GM23248 (cell line): ENCODE measurements around the gene CD1D. TPM values are rescaled to one million over a fixed set of nuclear protein-coding genes. Genes with fewer than 3 reads are reported as not detected.

ENCODE experiments used
- DNase-seq: peaks from one replicate; pipeline ENCODE4 v3.0.0-alpha.2; 2015
- H2AFZ ChIP-seq: fragments of 200-600 bp; sonication (generic); 2 replicates; pipeline ENCODE4 v1.6.1; 2016; ENCODE audit warnings: antibody characterized with exemption
- H3F3A ChIP-seq: fragments of 200-600 bp; sonication (generic); 2 replicates; pipeline ENCODE4 v1.6.1; 2016; ENCODE audit warnings: mild to moderate bottlenecking, antibody characterized with exemption, mixed run types; ENCODE audit not compliant: insufficient read depth
- H3K27ac ChIP-seq: fragments of 200-600 bp; sonication (generic); 2 replicates; pipeline ENCODE4 v1.5.1; 2016; ENCODE audit warnings: mild to moderate bottlenecking
- H3K27me3 ChIP-seq: fragments of 200-600 bp; sonication (generic); replicated peaks from 2 replicates; pipeline ENCODE4 v1.6.1; 2016; ENCODE audit warnings: mild to moderate bottlenecking; ENCODE audit not compliant: insufficient read depth
- H3K36me3 ChIP-seq: fragments of 200-600 bp; sonication (generic); 2 replicates; pipeline ENCODE4 v1.6.1; 2016; ENCODE audit warnings: low read depth, mild to moderate bottlenecking
- H3K4me1 ChIP-seq: fragments of 200-600 bp; sonication (generic); 2 replicates; pipeline ENCODE4 v1.6.1; 2016; ENCODE audit warnings: mild to moderate bottlenecking; ENCODE audit not compliant: insufficient read depth
- H3K4me2 ChIP-seq: fragments of 200-600 bp; sonication (generic); one replicate; pipeline ENCODE4 v1.6.1; 2016; ENCODE audit warnings: mild to moderate bottlenecking; ENCODE audit not compliant: unreplicated experiment
- H3K4me3 ChIP-seq: fragments of 200-600 bp; sonication (generic); 2 replicates; pipeline ENCODE4 v1.5.1; 2016; ENCODE audit warnings: mild to moderate bottlenecking
- H3K79me2 ChIP-seq: fragments of 200-600 bp; sonication (generic); 2 replicates; pipeline ENCODE4 v1.6.1; 2016; ENCODE audit warnings: mild to moderate bottlenecking; ENCODE audit not compliant: insufficient read depth
- H3K9ac ChIP-seq: fragments of 200-600 bp; sonication (generic); 2 replicates; pipeline ENCODE4 v1.6.1; 2016; ENCODE audit warnings: mild to moderate bottlenecking
- H3K9me2 ChIP-seq: fragments of 200-600 bp; sonication (generic); 2 replicates; pipeline ENCODE4 v1.6.1; 2016; ENCODE audit warnings: mixed run types, mild to moderate bottlenecking, moderate library complexity; ENCODE audit not compliant: insufficient read depth
- H3K9me3 ChIP-seq: fragments of 200-600 bp; sonication (generic); one replicate; pipeline ENCODE4 v1.6.1; 2017; ENCODE audit warnings: low read depth
- H4K20me1 ChIP-seq: fragments of 200-600 bp; sonication (generic); 2 replicates; pipeline ENCODE4 v1.6.0; 2016; ENCODE audit not compliant: insufficient read depth
- EZH2 ChIP-seq: fragments of 200-600 bp; sonication (generic); IDR thresholded peaks from 2 replicates; pipeline ENCODE4 v1.6.1; 2018; ENCODE audit warnings: antibody characterized with exemption, mild to moderate bottlenecking; ENCODE audit not compliant: insufficient read depth, poor library complexity, severe bottlenecking
- EZH2phosphoT487 ChIP-seq: fragments of 200-600 bp; sonication (generic); IDR thresholded peaks from 2 replicates; pipeline ENCODE4 v1.6.1; 2018; ENCODE audit warnings: antibody characterized with exemption, moderate library complexity, mild to moderate bottlenecking, low read depth; ENCODE audit not compliant: insufficient read depth
- WGBS, 2 experiments: methylation state at CpG; one replicate each; pipeline ENCODE4 v1.1.6; 2015 to 2017; ENCODE audit warnings: low lambda C conversion rate in 2 of 2, low coverage in 1 of 2; ENCODE audit errors: missing lambda C conversion rate in 2 of 2; 5-methylcytosine and 5-hydroxymethylcytosine counted together
- in situ Hi-C: fragments of 300-500 bp; cut with MboI; formaldehyde crosslinking; loops from 2 replicates; pipeline ENCODE4 v1.15.0; 2020
- polyA plus RNA-seq: library from polyadenylated mRNA; unstranded; fragments of >200 nt; fragmentation: Nextera tagmentation; extraction: Ambion mirVana; gene quantifications from 2 replicates; pipeline ENCODE4 v1.2.1, GENCODE V29; 2016
- total RNA-seq: library from RNA; depleted of rRNA; stranded (reverse); fragments of >200 nt; shearing (Covaris generic); gene quantifications from 2 replicates; pipeline ENCODE4 v1.2.3, GENCODE V29; 2014

Gene CD1D
- total and polyA plus RNA-seq, 2 experiments from 2014 or later = not detected

DNA sequence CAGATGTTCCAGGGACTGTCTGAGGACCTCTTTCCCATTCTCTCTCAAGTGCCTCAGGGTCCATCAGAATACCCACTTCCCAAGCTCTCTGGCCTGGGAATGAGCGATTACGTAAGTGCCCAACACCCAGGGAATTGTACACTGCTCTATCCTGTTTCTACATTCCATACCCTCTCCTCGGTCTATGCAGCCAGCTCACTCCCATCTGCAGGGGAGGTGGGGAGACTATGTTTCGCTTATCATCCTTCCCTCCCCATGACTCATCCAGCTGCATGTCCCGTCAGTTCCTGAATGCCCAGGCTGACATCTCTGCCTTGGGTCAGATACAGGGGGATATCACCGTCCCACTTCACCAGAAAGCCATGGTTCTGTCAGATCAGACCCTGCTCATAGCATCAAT is 34.5 kb upstream of the CD1D start:
- H4K20me1 ChIP-seq = no peaks in the 10 kb centered on the region
- no peaks in the 10 kb centered on the region for H3K27me3 ChIP-seq
- no peak overlapping the region for H3K4me2 ChIP-seq
- peak; percentile 56 for DNase-seq
- no peaks in the 10 kb centered on the region for H3K36me3 ChIP-seq
- peaks cover 23% of the 10 kb centered on the region for H3K4me1 ChIP-seq
- in situ Hi-C loops = no loop called here
- WGBS, 2 experiments = 53 to 54% methylated on average over 6 of the region's 6 CpGs
- no peaks in the 10 kb centered on the region for H3K79me2 ChIP-seq
- TF ChIP-seq EZH2 = no peak
- TF ChIP-seq EZH2phosphoT487 = no peak
- no peak overlapping the region for H2AFZ ChIP-seq
- H3K9ac ChIP-seq = no peak overlapping the region
- H3F3A ChIP-seq = peaks cover 5% of the 10 kb centered on the region
- no peak overlapping the region for H3K27ac ChIP-seq
- no peaks in the 10 kb centered on the region for H3K9me3 ChIP-seq
- no peak overlapping the region for H3K4me3 ChIP-seq
- no peaks in the 10 kb centered on the region for H3K9me2 ChIP-seq

DNA sequence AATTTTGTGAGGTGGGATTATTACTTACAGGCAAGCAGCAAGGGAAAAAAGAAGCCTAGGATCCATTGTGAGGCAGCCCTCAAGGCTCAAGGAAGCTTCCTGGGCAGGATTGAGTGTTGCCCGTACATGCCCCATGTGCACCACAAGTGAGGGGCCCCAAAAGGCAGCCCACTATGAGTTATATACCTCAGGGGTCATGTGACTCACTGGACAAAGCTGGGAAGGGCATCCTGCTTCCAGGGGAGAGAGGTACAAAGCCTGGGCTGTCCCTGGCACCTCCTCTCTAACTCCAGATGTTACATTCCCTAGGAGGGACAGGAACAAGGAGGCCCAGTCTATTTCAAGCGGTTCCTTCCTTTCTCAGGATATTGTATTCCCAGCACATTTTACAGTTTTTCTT is 34.0 kb upstream of the CD1D start:
- WGBS, 2 experiments = 46 to 52% methylated on average over 2 of the region's 2 CpGs
- Histone ChIP-seq H3K9ac (no peak overlapping the region), H2AFZ (no peak overlapping the region)

DNA sequence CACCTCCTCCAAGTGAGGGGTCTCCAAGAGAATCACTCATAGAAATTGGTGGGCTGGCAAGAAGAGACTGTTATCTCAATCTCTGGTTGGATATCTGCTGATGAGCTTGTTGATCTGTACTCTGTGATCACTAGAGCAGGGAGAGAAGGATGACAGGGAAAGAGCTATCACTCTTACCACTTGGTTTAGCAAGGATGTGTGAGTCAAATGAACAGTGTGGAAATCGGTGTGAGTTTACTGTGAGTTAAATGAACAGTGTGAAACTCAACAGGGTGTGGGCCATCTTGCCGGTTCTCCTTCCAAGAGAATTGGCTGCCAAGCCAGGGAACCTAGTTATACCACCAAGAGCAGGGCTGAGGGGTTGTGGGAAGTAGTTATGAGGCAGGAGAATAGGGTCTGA is 33.3 kb upstream of the CD1D start:
- TF ChIP-seq EZH2 (no peak), EZH2phosphoT487 (no peak)
- Histone ChIP-seq H3K9ac (no peak overlapping the region), H2AFZ (peak overlapping the region; percentile 10; the same call in 1 of the 2 replicates), H4K20me1 (no peaks in the 10 kb centered on the region), H3K4me2 (no peak overlapping the region), H3K9me3 (no peaks in the 10 kb centered on the region), H3K4me3 (no peak overlapping the region), H3F3A (peaks cover 5% of the 10 kb centered on the region), H3K36me3 (no peaks in the 10 kb centered on the region), H3K4me1 (peaks cover 23% of the 10 kb centered on the region), H3K27me3 (no peaks in the 10 kb centered on the region), H3K79me2 (no peaks in the 10 kb centered on the region), H3K9me2 (no peaks in the 10 kb centered on the region), H3K27ac (no peak overlapping the region)
- WGBS, 2 experiments = 7 to 22% methylated on average over 2 of the region's 2 CpGs
- peak; percentile 25 for DNase-seq
- in situ Hi-C loops = no loop called here

More for the DNA sequence above, 34.0 kb upstream of the CD1D start:
- no peaks in the 10 kb centered on the region for H3K27me3 ChIP-seq
- peaks cover 5% of the 10 kb centered on the region for H3F3A ChIP-seq
- peaks cover 23% of the 10 kb centered on the region for H3K4me1 ChIP-seq
- no peaks in the 10 kb centered on the region for H3K36me3 ChIP-seq
- no peak for DNase-seq
- no peaks in the 10 kb centered on the region for H4K20me1 ChIP-seq
- no peak overlapping the region for H3K4me3 ChIP-seq
- H3K4me2 ChIP-seq = no peak overlapping the region
- H3K27ac ChIP-seq = no peak overlapping the region
- no peaks in the 10 kb centered on the region for H3K9me3 ChIP-seq
- H3K79me2 ChIP-seq = no peaks in the 10 kb centered on the region
- in situ Hi-C loops = no loop called here
- TF ChIP-seq EZH2 (no peak), EZH2phosphoT487 (no peak)
- H3K9me2 ChIP-seq = no peaks in the 10 kb centered on the region

DNA sequence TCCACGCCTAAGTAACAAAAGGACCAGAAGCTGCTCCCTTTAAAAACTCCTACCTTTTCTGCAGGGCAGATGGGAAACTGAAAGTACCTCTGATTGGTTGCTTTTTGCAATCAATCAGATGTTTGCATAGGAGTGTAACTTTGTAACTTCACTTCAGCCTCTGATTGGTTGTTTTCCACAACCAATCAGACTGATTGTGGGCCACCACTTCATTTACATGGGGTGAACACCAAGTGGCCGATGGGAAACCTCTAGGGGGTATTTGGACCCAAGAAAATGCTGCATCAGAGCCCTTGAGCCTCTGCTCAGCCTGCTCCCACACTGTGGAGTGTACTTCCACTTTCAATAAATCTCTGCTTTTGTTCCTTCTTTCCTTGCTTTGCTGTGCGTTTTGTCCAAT is 32.8 kb upstream of the CD1D start:
- H2AFZ ChIP-seq = peak overlapping the region; percentile 10
- peaks cover 23% of the 10 kb centered on the region for H3K4me1 ChIP-seq
- no peak overlapping the region for H3K4me3 ChIP-seq
- H3F3A ChIP-seq = peaks cover 5% of the 10 kb centered on the region
- no peak overlapping the region for H3K27ac ChIP-seq
- no peak overlapping the region for H3K9ac ChIP-seq
- no peak for DNase-seq
- H3K27me3 ChIP-seq = no peaks in the 10 kb centered on the region
- no peak overlapping the region for H3K4me2 ChIP-seq
- TF ChIP-seq EZH2phosphoT487 (no peak), EZH2 (no peak)
- H3K9me2 ChIP-seq = no peaks in the 10 kb centered on the region
- no peaks in the 10 kb centered on the region for H3K9me3 ChIP-seq
- no peaks in the 10 kb centered on the region for H4K20me1 ChIP-seq
- no peaks in the 10 kb centered on the region for H3K79me2 ChIP-seq
- 76 to 77% methylated on average over 3 of the region's 3 CpGs for WGBS, 2 experiments
- H3K36me3 ChIP-seq = no peaks in the 10 kb centered on the region
- in situ Hi-C loops = no loop called here

DNA sequence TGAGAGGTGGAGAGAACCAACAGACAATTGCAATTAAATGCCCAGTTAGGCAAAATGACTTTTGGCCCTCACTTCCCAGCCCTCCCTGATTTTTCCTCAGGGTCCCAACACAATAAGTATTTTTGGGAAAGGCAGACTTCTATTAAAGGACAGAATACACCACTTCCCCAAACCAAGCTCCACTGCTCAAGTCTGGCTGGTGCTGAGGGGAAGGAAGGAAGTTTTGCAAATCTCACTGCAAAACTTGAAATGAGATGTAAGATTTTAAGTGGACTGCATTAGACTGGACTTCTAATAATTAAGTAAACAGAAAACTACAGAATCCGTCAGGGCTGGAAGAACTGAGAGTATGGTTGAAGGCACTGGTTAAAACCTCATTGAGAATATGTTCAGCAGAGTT is 32.2 kb upstream of the CD1D start:
- no peak overlapping the region for H3K4me3 ChIP-seq
- no peaks in the 10 kb centered on the region for H4K20me1 ChIP-seq
- H3K9me3 ChIP-seq = no peaks in the 10 kb centered on the region
- no peak for DNase-seq
- no peak overlapping the region for H3K27ac ChIP-seq
- WGBS, 2 experiments = 52 to 70% methylated on average over 1 of the region's 1 CpG
- in situ Hi-C loops = no loop called here
- no peaks in the 10 kb centered on the region for H3K79me2 ChIP-seq
- no peaks in the 10 kb centered on the region for H3K36me3 ChIP-seq
- peak overlapping the region; percentile 100; the same call in 1 of the 2 replicates for H2AFZ ChIP-seq
- H3K27me3 ChIP-seq = no peaks in the 10 kb centered on the region
- H3F3A ChIP-seq = peaks cover 5% of the 10 kb centered on the region
- TF ChIP-seq EZH2phosphoT487 (no peak), EZH2 (no peak)
- H3K9ac ChIP-seq = no peak overlapping the region
- H3K4me1 ChIP-seq = peaks cover 23% of the 10 kb centered on the region
- no peak overlapping the region for H3K4me2 ChIP-seq
- no peaks in the 10 kb centered on the region for H3K9me2 ChIP-seq
